SK-N-MC (cell line): ENCODE results near the gene MAGI2.

Experiments
- DNase-seq: peaks from one replicate; pipeline ENCODE4 v3.0.0-alpha.2; 2011; ENCODE audit warnings: low read depth, low spot score
- H3K27ac ChIP-seq: fragments of 200-600 bp; sonication (generic); 2 replicates; pipeline ENCODE4 v1.5.1; 2016; ENCODE audit warnings: mixed run types
- H3K36me3 ChIP-seq: fragments of 200-600 bp; sonication (generic); 2 replicates; pipeline ENCODE4 v1.6.1; 2017; ENCODE audit warnings: antibody characterized with exemption, low read length, mixed read lengths; ENCODE audit not compliant: insufficient read depth
- H3K4me3 ChIP-seq: fragments of 200-600 bp; sonication (generic); 2 replicates; pipeline ENCODE4 v1.5.1; 2016
- H3K9ac ChIP-seq: fragments of 200-600 bp; sonication (generic); 2 replicates; pipeline ENCODE4 v1.8.0; 2017; ENCODE audit warnings: mixed run types, mixed read lengths; ENCODE audit not compliant: insufficient read length
- H3K9me3 ChIP-seq: fragments of 200-600 bp; sonication (generic); 2 replicates; pipeline ENCODE4 v1.6.1; 2017; ENCODE audit warnings: low read depth, mild to moderate bottlenecking, antibody characterized with exemption, low read length, moderate library complexity, mixed read lengths
- EZH2 ChIP-seq: fragments of 200-600 bp; sonication (generic); IDR thresholded peaks from one replicate; pipeline ENCODE4 v1.6.1; 2017; ENCODE audit warnings: antibody characterized with exemption
- FOXP2 ChIP-seq: optimal IDR thresholded peaks from 2 replicates; pipeline ENCODE3; 2011; ENCODE audit warnings: mild to moderate bottlenecking, moderate library complexity; ENCODE audit not compliant: insufficient read depth; ENCODE audit errors: extremely low read length, control extremely low read depth
- POLR2AphosphoS5 ChIP-seq: IDR thresholded peaks from 2 replicates; pipeline ENCODE4 v1.6.1; 2012; ENCODE audit warnings: mild to moderate bottlenecking, low read depth, low read length, borderline replicate concordance

Gene MAGI2

GRCh38 chr7:78792624-78793023, 660.8 kb downstream of the MAGI2 start:
- Histone ChIP-seq H3K4me3 (no peak overlapping the region), H3K36me3 (no peaks in the 10 kb centered on the region), H3K9me3 (peaks cover 6% of the 10 kb centered on the region; the same call in 1 of the 2 replicates), H3K9ac (no peak overlapping the region), H3K27ac (no peak overlapping the region)
- no peak for DNase-seq
- TF ChIP-seq POLR2AphosphoS5 = no peak
- no peak for TF ChIP-seq FOXP2
- TF ChIP-seq EZH2 = no peak

GRCh38 chr7:78792006-78792405, 661.5 kb downstream of the MAGI2 start:
- Histone ChIP-seq H3K9me3 (peaks cover 6% of the 10 kb centered on the region; the same call in 1 of the 2 replicates), H3K36me3 (no peaks in the 10 kb centered on the region), H3K4me3 (no peak overlapping the region), H3K9ac (no peak overlapping the region), H3K27ac (no peak overlapping the region)
- DNase-seq = no peak
- TF ChIP-seq EZH2 (no peak), FOXP2 (no peak), POLR2AphosphoS5 (no peak)

- Histone ChIP-seq H3K9me3 (no peaks in the 10 kb centered on the region), H3K9ac (no peak overlapping the region), H3K4me3 (no peak overlapping the region), H3K27ac (no peak overlapping the region), H3K36me3 (no peaks in the 10 kb centered on the region)
- TF ChIP-seq EZH2 (no peak), POLR2AphosphoS5 (no peak), FOXP2 (no peak)
- DNase-seq = no peak
Observed at GRCh38 chr7:78788464-78788863, 665.0 kb downstream of the MAGI2 start.

GRCh38 chr7:78787854-78788253, 665.6 kb downstream of the MAGI2 start:
- DNase-seq = no peak
- Histone ChIP-seq H3K4me3 (no peak overlapping the region), H3K36me3 (no peaks in the 10 kb centered on the region), H3K27ac (no peak overlapping the region), H3K9ac (no peak overlapping the region), H3K9me3 (no peaks in the 10 kb centered on the region)
- no peak for TF ChIP-seq EZH2
- TF ChIP-seq POLR2AphosphoS5 = no peak
- TF ChIP-seq FOXP2 = no peak

- Histone ChIP-seq H3K27ac (no peak overlapping the region), H3K9me3 (no peaks in the 10 kb centered on the region), H3K36me3 (no peaks in the 10 kb centered on the region), H3K4me3 (no peak overlapping the region), H3K9ac (no peak overlapping the region)
- TF ChIP-seq FOXP2 (no peak), POLR2AphosphoS5 (no peak)
- DNase-seq = no peak
Observed at GRCh38 chr7:78786055-78786454, 667.4 kb downstream of the MAGI2 start.

GRCh38 chr7:78783179-78783962, 670.1 kb downstream of the MAGI2 start:
- Histone ChIP-seq H3K27ac (no peak overlapping the region), H3K36me3 (no peaks in the 10 kb centered on the region), H3K9me3 (no peaks in the 10 kb centered on the region), H3K4me3 (no peak overlapping the region), H3K9ac (no peak overlapping the region)
- TF ChIP-seq EZH2 = no peak
- TF ChIP-seq FOXP2 = no peak
- no peak for TF ChIP-seq POLR2AphosphoS5
- DNase-seq = no peak

- Histone ChIP-seq H3K9me3 (no peaks in the 10 kb centered on the region), H3K27ac (no peak overlapping the region), H3K4me3 (no peak overlapping the region), H3K9ac (no peak overlapping the region), H3K36me3 (no peaks in the 10 kb centered on the region)
- TF ChIP-seq FOXP2 = no peak
- no peak for TF ChIP-seq EZH2
- no peak for TF ChIP-seq POLR2AphosphoS5
- no peak for DNase-seq
Observed at GRCh38 chr7:78780560-78780959, 672.9 kb downstream of the MAGI2 start.

- no peak for DNase-seq
- TF ChIP-seq POLR2AphosphoS5 (no peak), FOXP2 (no peak), EZH2 (no peak)
- H3K9ac ChIP-seq = no peak overlapping the region
Observed at GRCh38 chr7:78779788-78780187, 673.7 kb downstream of the MAGI2 start.

GRCh38 chr7:78777829-78778228, 675.6 kb downstream of the MAGI2 start:
- Histone ChIP-seq H3K9ac (no peak overlapping the region), H3K36me3 (no peaks in the 10 kb centered on the region), H3K27ac (no peak overlapping the region), H3K9me3 (no peaks in the 10 kb centered on the region), H3K4me3 (no peak overlapping the region)
- no peak for DNase-seq
- TF ChIP-seq EZH2 (no peak), FOXP2 (no peak), POLR2AphosphoS5 (no peak)

More at GRCh38 chr7:78779788-78780187, 673.7 kb downstream of the MAGI2 start:
- H3K4me3 ChIP-seq = no peak overlapping the region
- no peaks in the 10 kb centered on the region for H3K9me3 ChIP-seq
- H3K27ac ChIP-seq = no peak overlapping the region
- H3K36me3 ChIP-seq = no peaks in the 10 kb centered on the region
